Measurements from ENCODE around the gene KLHL3.

DNA sequence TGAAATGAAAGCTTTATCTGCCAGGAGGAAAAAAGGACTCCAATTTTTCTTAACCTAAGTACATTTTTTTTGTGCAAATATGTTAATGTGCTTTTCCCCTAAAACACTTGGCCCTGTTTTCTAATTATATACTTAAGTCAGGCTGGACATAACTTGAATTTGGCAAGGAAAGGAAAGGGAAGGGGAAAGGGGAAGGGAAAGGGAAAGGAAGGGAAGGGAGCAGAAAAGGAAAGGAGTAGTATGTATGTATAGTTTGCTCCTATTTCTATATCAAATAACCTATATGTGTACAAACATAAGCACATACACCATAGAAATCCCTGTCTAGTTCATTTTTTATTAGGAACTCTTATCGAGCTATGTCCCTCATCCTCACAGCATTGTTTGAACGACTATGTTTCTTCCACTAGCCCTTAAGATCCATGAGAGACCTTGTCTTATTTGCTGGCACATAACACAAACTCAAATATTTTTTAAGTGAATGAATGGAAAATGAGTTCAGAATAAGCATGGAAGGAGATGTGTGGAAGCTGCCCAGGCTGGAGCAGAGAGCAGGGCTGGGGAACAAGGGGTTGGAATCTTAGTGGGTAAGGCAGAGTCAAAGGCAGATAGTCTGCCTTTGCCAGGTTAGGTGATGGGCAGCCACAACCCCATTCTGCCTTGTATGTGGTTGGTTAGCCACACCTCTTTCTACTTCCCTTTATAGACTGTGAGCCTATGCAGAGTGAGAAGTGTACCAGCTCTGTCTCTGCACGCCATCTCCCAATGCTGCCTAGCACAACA is 70.0 kb downstream of the KLHL3 start:
- TF ChIP-seq MAX (CRISPR knock-in tag; IDR thresholded peaks at IDR 0.05) (no peak), ZBTB21 (CRISPR knock-in tag; IDR thresholded peaks at IDR 0.05; ENCODE audit: borderline replicate concordance) (no peak), CTCF (IDR thresholded peaks at IDR 0.05) (no peak), CBFB (CRISPR knock-in tag; IDR thresholded peaks at IDR 0.05; ENCODE audit: low read depth) (no peak), AFF4 (CRISPR knock-in tag; IDR thresholded peaks at IDR 0.05; ENCODE audit: borderline replicate concordance) (no peak), ARID4B (CRISPR knock-in tag; IDR thresholded peaks at IDR 0.05; ENCODE audit: borderline replicate concordance) (no peak)
